GM21825 (cell line): Measurements from ENCODE around the gene ZNF326.
"Not testable (repeated sequence)": the region's sequence is repeated elsewhere in the genome, so short reads cannot be mapped to it uniquely, and the experiment has no call there.

Experiments
- ATAC-seq: cut with Tn5 transposase; IDR thresholded peaks from one replicate; pipeline ENCODE4 v1.9.1; 2021; ENCODE audit warnings: mild to moderate bottlenecking, moderate library complexity; ENCODE audit not compliant: unreplicated experiment

ZNF326 gene

GRCh38 chr1:89995598-89996449 lies 914 bp downstream of the ZNF326 start:
- ATAC-seq, result no peak

GRCh38 chr1:89996450-89997110 lies 1.7 kb downstream of the ZNF326 start:
- ATAC-seq, result no peak

- not testable (repeated sequence) for ATAC-seq
These were observed 2.2 kb downstream of the ZNF326 start for GRCh38 chr1:89997152-89997551.

- no peak for ATAC-seq
These were observed 3.4 kb downstream of the ZNF326 start for GRCh38 chr1:89998306-89998705.

- no peak for ATAC-seq
These were observed 4.3 kb downstream of the ZNF326 start for GRCh38 chr1:89999208-89999607.

- no peak for ATAC-seq
These were observed 4.7 kb downstream of the ZNF326 start for GRCh38 chr1:89999628-90000027.

GRCh38 chr1:90000934-90001676 lies 6.2 kb downstream of the ZNF326 start:
- ATAC-seq, result no peak

- no peak for ATAC-seq
These were observed 13.1 kb downstream of the ZNF326 start for GRCh38 chr1:90007979-90008404.

GRCh38 chr1:90012300-90012699 lies 17.4 kb downstream of the ZNF326 start:
- no peak for ATAC-seq

- no peak for ATAC-seq
These were observed 28.8 kb downstream of the ZNF326 start for GRCh38 chr1:90023691-90024090.

GRCh38 chr1:90027281-90027680 lies 32.4 kb downstream of the ZNF326 start:
- no peak for ATAC-seq

- ATAC-seq, result no peak
These were observed 44.7 kb downstream of the ZNF326 start for GRCh38 chr1:90039652-90040051.

- no peak for ATAC-seq
These were observed 48.7 kb downstream of the ZNF326 start for GRCh38 chr1:90043586-90043985.

- no peak for ATAC-seq
These were observed 49.4 kb downstream of the ZNF326 start for GRCh38 chr1:90044346-90044745.

GRCh38 chr1:90045853-90046563 lies 51.1 kb downstream of the ZNF326 start:
- no peak for ATAC-seq

- ATAC-seq, result no peak
These were observed 51.7 kb downstream of the ZNF326 start for GRCh38 chr1:90046635-90047034.

- no peak for ATAC-seq
These were observed 53.1 kb downstream of the ZNF326 start for GRCh38 chr1:90048043-90048442.

- not testable (repeated sequence) for ATAC-seq
These were observed 68.1 kb downstream of the ZNF326 start for GRCh38 chr1:90062700-90063643.

- ATAC-seq, result not testable (repeated sequence)
These were observed 69.2 kb downstream of the ZNF326 start for GRCh38 chr1:90064109-90064508.
